Thymus (tissue), 11 donors: Measurements from ENCODE around the gene CAPN15. TPM values are rescaled to one million over a fixed set of nuclear protein-coding genes. Genes with fewer than 3 reads are reported as not detected.

Source experiments
- DNase-seq, 9 donors: peaks; one replicate each; pipeline ENCODE4 v3.0.0-alpha.2; 2013; ENCODE audit warnings: low spot score in 9 of 9, low read depth in 6 of 9, missing footprints in 1 of 9
- H3K27ac ChIP-seq, 2 donors: one replicate each; pipeline ENCODE4 v1.5.1; 2013; ENCODE audit warnings: control low read depth in 1 of 2, low read depth in 1 of 2, low read length in 1 of 2, mild to moderate bottlenecking in 1 of 2, moderate library complexity in 1 of 2
- H3K27me3 ChIP-seq, 2 donors: one replicate each; pipeline ENCODE4 v1.5.1; 2013; ENCODE audit warnings: low read length in 1 of 2; ENCODE audit not compliant: control insufficient read depth in 2 of 2, insufficient read depth in 1 of 2
- H3K36me3 ChIP-seq, 2 donors: one replicate each; pipeline ENCODE4 v1.5.1; 2013; ENCODE audit warnings: low read length in 1 of 2, mild to moderate bottlenecking in 1 of 2, moderate library complexity in 1 of 2; ENCODE audit not compliant: control insufficient read depth in 2 of 2, insufficient read depth in 2 of 2
- H3K4me1 ChIP-seq, 2 donors: one replicate each; pipeline ENCODE4 v1.5.1; 2013; ENCODE audit warnings: low read length in 2 of 2; ENCODE audit not compliant: control insufficient read depth in 2 of 2, insufficient read depth in 2 of 2
- H3K4me3 ChIP-seq, 2 donors: one replicate each; pipeline ENCODE4 v1.5.1; 2013; ENCODE audit warnings: low read length in 2 of 2, control low read depth in 1 of 2, mild to moderate bottlenecking in 1 of 2
- H3K9me3 ChIP-seq, 2 donors: one replicate each; pipeline ENCODE4 v1.5.1; 2013; ENCODE audit warnings: low read length in 1 of 2, mild to moderate bottlenecking in 1 of 2; ENCODE audit not compliant: control insufficient read depth in 2 of 2, insufficient read depth in 1 of 2
- WGBS: extraction: QIAGEN DNeasy Blood & Tissue Kit; methylation state at CpG from one replicate; pipeline ENCODE4 v1.1.7; 2013; 5-methylcytosine and 5-hydroxymethylcytosine counted together
- polyA plus RNA-seq: library from polyadenylated mRNA; stranded (reverse); fragments of 200-250 nt; gene quantifications from one replicate; pipeline ENCODE4 v1.2.3, GENCODE V29; 2013
- total RNA-seq: library from RNA; stranded (reverse); fragments of 120-200 nt; gene quantifications from one replicate; pipeline ENCODE4 v1.2.4, GENCODE V29; 2013
- donor health status: healthy.

CAPN15 gene
- total and polyA plus RNA-seq, 2 donors, result 16.8 to 40.4 TPM

- no peak overlapping the region for H3K27ac ChIP-seq
- WGBS, result 29% methylated on average over 53 of the region's 54 CpGs
- DNase-seq, result no peak
- H3K9me3 ChIP-seq, result peaks cover 0 to 4% of the 10 kb centered on the region in 2 donors
- no peaks in the 10 kb centered on the region for H3K36me3 ChIP-seq
- H3K27me3 ChIP-seq, result peaks cover 50 to 59% of the 10 kb centered on the region in 2 donors
- H3K4me1 ChIP-seq, result peaks cover under 1 to 6% of the 10 kb centered on the region in 2 donors
- H3K4me3 ChIP-seq, result no peak overlapping the region
Measured at GRCh38 chr16:560701-561412, 33.3 kb downstream of the CAPN15 start.

GRCh38 chr16:561413-561794, 33.9 kb downstream of the CAPN15 start:
- 85% methylated on average over 15 of the region's 15 CpGs for WGBS
- Histone ChIP-seq H3K36me3 (no peaks in the 10 kb centered on the region), H3K9me3 (peaks cover 0 to 4% of the 10 kb centered on the region in 2 donors), H3K27me3 (peaks cover 50 to 59% of the 10 kb centered on the region in 2 donors), H3K4me1 (peaks cover 5 to 11% of the 10 kb centered on the region in 2 donors), H3K4me3 (no peak overlapping the region), H3K27ac (no peak overlapping the region)
- no peak for DNase-seq

DNA sequence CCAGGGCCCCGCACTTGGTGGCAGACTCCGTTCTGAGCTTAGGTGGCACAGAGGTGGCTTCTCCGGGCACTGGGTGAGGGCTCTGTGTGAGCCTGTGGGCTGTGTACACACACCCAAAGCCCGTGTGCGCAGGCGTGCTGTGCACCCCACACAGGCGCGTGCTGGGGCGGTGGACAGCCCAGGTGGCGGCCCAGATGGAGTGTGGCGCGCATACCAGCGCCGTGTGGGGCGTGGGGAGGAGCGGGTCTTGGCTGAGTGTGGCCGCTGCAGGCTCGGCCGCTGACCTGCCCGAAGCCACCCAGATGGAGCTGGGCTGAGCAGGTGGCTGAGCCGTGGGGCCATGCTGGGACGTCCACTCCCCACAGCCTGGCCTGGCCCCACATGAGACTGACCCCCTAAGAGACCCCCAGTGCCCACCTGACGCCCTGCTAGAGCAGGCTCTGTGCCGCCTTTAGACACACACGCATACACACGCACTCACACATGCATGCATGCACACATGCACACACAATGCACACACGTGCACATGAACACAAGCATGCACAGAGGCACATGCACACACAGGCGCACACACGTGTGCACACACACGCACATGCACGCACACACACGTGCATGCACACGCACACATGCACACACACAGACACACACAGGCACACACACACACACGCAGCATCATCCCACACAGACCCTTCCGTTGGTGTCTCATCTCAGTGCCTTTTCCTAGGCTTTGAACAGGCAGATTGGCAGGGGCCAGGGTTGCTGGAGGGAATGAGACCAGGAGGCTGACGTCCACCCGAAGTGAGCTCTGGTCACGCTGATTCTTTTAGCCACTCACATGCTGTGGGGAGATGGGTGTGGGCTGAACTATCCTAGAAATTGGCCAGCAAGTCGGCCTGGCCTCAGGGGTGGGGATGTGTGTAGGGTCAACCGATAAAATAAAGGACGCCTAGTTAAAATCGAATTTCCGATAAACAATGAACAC, 34.7 kb downstream of the CAPN15 start:
- no peak overlapping the region for H3K4me3 ChIP-seq
- H3K9me3 ChIP-seq, result peaks cover 0 to 6% of the 10 kb centered on the region in 2 donors
- no peaks in the 10 kb centered on the region for H3K36me3 ChIP-seq
- no peak for DNase-seq
- no peak overlapping the region for H3K27ac ChIP-seq
- 95% methylated on average over 43 of the region's 43 CpGs for WGBS
- H3K27me3 ChIP-seq, result peaks cover 50 to 56% of the 10 kb centered on the region in 2 donors
- H3K4me1 ChIP-seq, result peaks cover 7 to 20% of the 10 kb centered on the region in 2 donors

GRCh38 chr16:563072-563644, 35.6 kb downstream of the CAPN15 start:
- DNase-seq, result no peak
- H3K4me1 ChIP-seq, result peaks cover 7 to 26% of the 10 kb centered on the region in 2 donors
- no peak overlapping the region for H3K4me3 ChIP-seq
- no peaks in the 10 kb centered on the region for H3K36me3 ChIP-seq
- H3K27ac ChIP-seq, result no peak overlapping the region
- 95% methylated on average over 30 of the region's 30 CpGs for WGBS
- peaks cover 46 to 47% of the 10 kb centered on the region in 2 donors for H3K27me3 ChIP-seq
- H3K9me3 ChIP-seq, result peaks cover 0 to 8% of the 10 kb centered on the region in 2 donors

GRCh38 chr16:564690-565418, 37.3 kb downstream of the CAPN15 start:
- Histone ChIP-seq H3K36me3 (no peaks in the 10 kb centered on the region), H3K9me3 (peaks cover 0 to 4% of the 10 kb centered on the region in 2 donors), H3K4me1 (peaks cover 15 to 35% of the 10 kb centered on the region in 2 donors), H3K27me3 (peaks cover 29 to 30% of the 10 kb centered on the region in 2 donors), H3K4me3 (no peak overlapping the region), H3K27ac (no peak overlapping the region)
- WGBS, result 96% methylated on average over 42 of the region's 42 CpGs
- no peak for DNase-seq

DNA sequence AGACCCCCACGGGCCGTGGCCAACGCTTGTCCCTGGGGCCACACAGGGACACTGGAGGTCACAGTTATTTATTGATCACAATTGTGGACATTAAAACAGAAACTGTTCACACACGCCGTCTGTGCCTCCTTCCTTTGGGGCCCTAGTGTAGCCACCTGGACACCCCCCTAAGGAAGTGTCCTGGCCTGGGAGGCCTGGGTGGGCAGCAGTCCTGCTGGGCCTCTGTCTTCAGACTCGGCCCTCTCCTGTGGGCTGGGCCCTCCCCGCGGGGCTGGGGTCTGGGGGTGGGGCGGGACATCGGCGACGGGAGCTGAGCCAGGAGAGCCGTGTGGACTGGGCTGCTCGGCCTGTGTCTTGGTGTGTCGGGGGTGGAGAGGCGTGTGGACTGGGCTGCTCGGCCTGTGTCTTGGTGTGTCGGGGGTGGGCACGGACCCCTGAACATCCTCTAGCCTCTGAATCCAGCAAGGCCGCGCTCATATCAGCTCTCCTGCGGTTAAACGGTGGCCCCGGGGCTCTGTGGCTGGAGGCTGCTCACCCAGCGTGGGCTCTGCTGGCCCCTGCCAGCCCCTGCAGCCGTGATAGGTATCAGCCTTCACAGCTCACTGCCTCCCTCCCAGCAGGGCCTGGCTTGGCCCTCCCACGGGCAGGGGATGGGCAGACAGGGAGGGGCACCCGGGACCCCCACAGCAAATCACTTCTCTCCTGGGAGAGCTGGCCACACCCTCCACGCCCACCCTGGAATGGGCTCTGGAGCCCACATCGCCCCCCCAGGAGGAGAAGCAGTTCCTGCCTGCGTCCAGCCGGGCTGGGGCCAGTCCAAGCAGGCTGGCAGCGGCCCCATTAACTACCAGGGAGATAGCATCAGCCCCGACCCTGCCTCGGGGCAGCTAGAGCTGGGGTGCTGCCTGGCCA, 38.2 kb downstream of the CAPN15 start:
- WGBS, result 90% methylated on average over 35 of the region's 35 CpGs
- peaks cover 22 to 30% of the 10 kb centered on the region in 2 donors for H3K27me3 ChIP-seq
- H3K9me3 ChIP-seq, result peaks cover 0 to 4% of the 10 kb centered on the region in 2 donors
- H3K4me3 ChIP-seq, result no peak overlapping the region
- H3K27ac ChIP-seq, result peak overlapping the region in 1 of 2 donors; percentile 90
- peaks cover 16 to 38% of the 10 kb centered on the region in 2 donors for H3K4me1 ChIP-seq
- H3K36me3 ChIP-seq, result no peaks in the 10 kb centered on the region
- DNase-seq, result no peak

DNA sequence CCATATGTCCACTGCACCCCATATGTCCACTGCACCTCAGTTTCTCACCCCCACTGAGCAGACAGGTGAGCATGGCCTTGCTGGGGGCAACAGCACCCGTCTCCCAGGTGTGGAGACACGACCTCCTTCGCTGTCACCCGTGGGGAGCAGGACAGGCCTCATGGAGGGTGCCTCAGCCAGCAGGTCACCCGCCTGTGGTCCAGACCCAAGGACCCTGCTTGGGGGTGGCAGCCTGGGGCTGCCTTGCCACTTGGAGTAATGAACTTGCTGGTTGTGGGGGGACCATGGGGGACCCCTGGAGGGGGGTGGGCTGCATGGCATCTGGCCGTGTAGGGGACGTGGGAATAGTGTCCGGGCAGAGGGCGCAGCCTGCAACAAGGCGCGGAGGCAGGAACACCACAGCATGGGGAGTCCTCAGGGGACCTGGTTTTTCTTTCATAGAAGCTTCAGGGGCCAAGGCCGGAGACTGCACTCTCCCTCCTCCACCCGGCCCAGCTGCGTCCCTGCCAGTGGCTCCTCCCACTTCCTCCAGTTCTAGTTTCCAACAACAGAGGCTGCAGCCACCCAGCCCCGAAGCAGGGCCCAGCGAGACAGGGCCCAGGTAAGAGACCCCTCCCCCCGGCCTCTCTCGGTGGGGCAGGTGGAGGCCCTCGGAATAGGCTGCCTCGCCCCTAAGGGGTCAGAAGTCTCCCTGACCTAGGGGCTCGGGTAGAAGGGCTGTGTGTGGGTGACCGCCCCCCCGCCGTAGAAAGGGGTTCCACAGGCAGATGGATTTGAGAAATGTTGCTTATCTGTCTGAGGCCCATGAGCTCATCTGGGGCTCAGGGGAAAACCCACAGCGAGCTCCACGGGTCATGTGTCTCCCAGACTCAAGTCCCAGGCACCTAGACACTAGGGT, 39.2 kb downstream of the CAPN15 start, which contains the start of gene NHLRC4:
NHLRC4 (plus strand) TSS at position 531 of the 898 bp plus-strand sequence. CDS start 1,043 bp downstream, outside the sequence.
- H3K4me3 ChIP-seq, result peak within 1 kb of the TSS; percentile 47 to 49
- H3K4me1 ChIP-seq, result peaks cover 18 to 43% of the 10 kb centered on the region in 2 donors
- peak in 8 of 9 donors; percentile 52 to 89 (median 74) for DNase-seq
- WGBS, result 33% methylated on average over 26 of the region's 26 CpGs
- peaks cover 0 to 4% of the 10 kb centered on the region in 2 donors for H3K9me3 ChIP-seq
- H3K36me3 ChIP-seq, result no peaks in the 10 kb centered on the region
- H3K27ac ChIP-seq, result peak within 1 kb of the TSS; percentile 80 to 90
- H3K27me3 ChIP-seq, result peaks cover 11 to 19% of the 10 kb centered on the region in 2 donors
